ENCODE measurements around the gene VRK1. TPM values are rescaled to one million over a fixed set of nuclear protein-coding genes. Genes with fewer than 3 reads are reported as not detected.

The VRK1 gene
- total and polyA plus RNA-seq, 2 of the 8 experiments (the other 6 are each of a cell fraction or from before 2014, with no cell fraction given) = 24.2 to 64.8 TPM

GRCh38 chr14:96903444-96904023 lies 106.4 kb downstream of the VRK1 start:
- Histone ChIP-seq H4K8ac (ENCODE audit: extremely low read depth, insufficient read depth, low read length) (no peak overlapping the region), H4K91ac (replicated peaks; ENCODE audit: insufficient read length, low read length) (no peak overlapping the region), H2BK5ac (ENCODE audit: low read depth, low read length) (no peak overlapping the region), H3K36me3 (ENCODE audit: control insufficient read depth in 2 of 4, insufficient read depth in 4 of 4, low read length in 3 of 4) (no peaks in the 10 kb centered on the region; a peak in 1 of 8 replicates), H3K79me1 (ENCODE audit: low read depth, low read length) (no peaks in the 10 kb centered on the region), H2BK12ac (ENCODE audit: low read depth, low read length) (no peak overlapping the region), H3K18ac (ENCODE audit: extremely low read depth, low read length) (no peak overlapping the region), H2AK5ac (ENCODE audit: low read depth, low read length) (no peak overlapping the region), H2AFZ (ENCODE audit: low read length) (no peak overlapping the region), H3K9me3 (ENCODE audit: insufficient read depth in 2 of 2, low read depth in 1 of 2, low read length in 1 of 2) (no peaks in the 10 kb centered on the region), H2BK120ac (replicated peaks; ENCODE audit: low read depth, low read length) (no peak overlapping the region), H3K27ac (ENCODE audit: low read depth, low read length) (no peak overlapping the region), H3K4ac (replicated peaks; ENCODE audit: insufficient read length, low read depth, low read length) (no peak overlapping the region), H4K20me1 (replicated peaks in 1 of 2; ENCODE audit: control insufficient read depth in 1 of 2, insufficient read depth in 2 of 2, low read length in 2 of 2) (no peaks in the 10 kb centered on the region), H3K23me2 (ENCODE audit: low read depth, low read length) (no peaks in the 10 kb centered on the region), H3K4me2 (ENCODE audit: insufficient read depth in 1 of 2, low read depth in 2 of 2, low read length in 2 of 2) (no peak overlapping the region), H3K27me3 (replicated peaks in 1 of 4; ENCODE audit: control insufficient read depth in 3 of 4, extremely low read depth in 1 of 4, insufficient read depth in 3 of 4, low read length in 3 of 4) (no peaks in the 10 kb centered on the region), H3K23ac (ENCODE audit: insufficient read length) (no peak overlapping the region), H3K14ac (ENCODE audit: insufficient read length) (no peak overlapping the region), H2BK20ac (ENCODE audit: low read length) (no peak overlapping the region), H3K56ac (replicated peaks; ENCODE audit: insufficient read length, low read depth, low read length) (no peak overlapping the region), H2BK15ac (ENCODE audit: low read length) (no peak overlapping the region), H4K5ac (ENCODE audit: insufficient read length, low read depth, low read length) (no peak overlapping the region), H3K4me3 (ENCODE audit: extremely low read depth in 1 of 4, insufficient read depth in 2 of 4, low read depth in 3 of 4, low read length in 4 of 4) (no peak overlapping the region), H3K79me2 (ENCODE audit: control insufficient read depth in 1 of 2, insufficient read depth in 2 of 2, low read length in 2 of 2) (no peaks in the 10 kb centered on the region), H3K9ac (replicated peaks in 1 of 4; ENCODE audit: extremely low read depth in 1 of 4, low read depth in 3 of 4, low read length in 3 of 4) (no peak overlapping the region), H3K4me1 (replicated peaks in 1 of 4; ENCODE audit: control insufficient read depth in 3 of 4, insufficient read depth in 4 of 4, low read length in 3 of 4) (peaks cover 0 to 5% (median 4%) of the 10 kb centered on the region in 4 experiments; a peak in 3 of 7 replicates)
- DNase-seq (ENCODE audit: low read depth in 1 of 2, low spot score in 2 of 2) = no peak
- TF ChIP-seq SIX5 (IDR thresholded peaks at IDR 0.05; ENCODE audit: low read depth, low read length) (no peak), SP2 (IDR thresholded peaks at IDR 0.05; ENCODE audit: low read length) (no peak), PHF8 (conservative IDR thresholded peaks at IDR 0.05; ENCODE audit: low read depth, low read length) (no peak), KDM5A (IDR thresholded peaks at IDR 0.05; ENCODE audit: low read length) (no peak), TCF12 (IDR thresholded peaks at IDR 0.05; ENCODE audit: low read depth, low read length) (no peak), ASH2L (IDR thresholded peaks at IDR 0.05; ENCODE audit: low read length) (no peak)
- CTCF ChIA-PET (ENCODE audit: partially characterized antibody) = no interaction called here
- POLR2A ChIA-PET (ENCODE audit: partially characterized antibody) = interaction anchor here (0.6 kb wide), 1 partner anchor 18 kb away, joined by 3 read pairs; no protein-coding TSS in a partner anchor
- FAIRE-seq = no peak
- 85% methylated on average over 8 of the region's 8 CpGs; no CpG with 5 or more reads in 1 of the 2 experiments for WGBS, 2 experiments (ENCODE audit: extremely low coverage in 1 of 2, insufficient coverage in 1 of 2, insufficient read length in 1 of 2, insufficient replicate concordance in 2 of 2, low coverage in 1 of 2, low lambda C conversion rate in 2 of 2, missing lambda C conversion rate in 1 of 2)

Measured in H1 (cell line).